Nephron (organoid): ENCODE results near the gene HOXB6.

Source experiments
- H3K27ac Mint-ChIP-seq, 3 experiments: 2 replicates each; pipeline ENCODE4 v1.8.0; 2020; ENCODE audit warnings: mixed read lengths in 3 of 3, mild to moderate bottlenecking in 2 of 3, moderate library complexity in 1 of 3
- H3K27me3 Mint-ChIP-seq: 2 replicates; pipeline ENCODE4 v1.8.0; 2021; ENCODE audit warnings: low read depth, mild to moderate bottlenecking, moderate library complexity, mixed read lengths
- H3K36me3 Mint-ChIP-seq: 2 replicates; pipeline ENCODE4 v1.8.0; 2020; ENCODE audit warnings: low read depth, mixed read lengths
- H3K4me1 Mint-ChIP-seq: 2 replicates; pipeline ENCODE4 v1.8.0; 2020; ENCODE audit warnings: mixed read lengths
- H3K4me3 Mint-ChIP-seq, 3 experiments: 2 replicates each; pipeline ENCODE4 v1.8.0; 2020; ENCODE audit warnings: mild to moderate bottlenecking in 3 of 3, mixed read lengths in 3 of 3, moderate library complexity in 2 of 3
- H3K9me3 Mint-ChIP-seq: 2 replicates; pipeline ENCODE4 v1.8.0; 2020; ENCODE audit warnings: mixed read lengths
- TF ChIP-seq, protein P1 (sequence below), 3 experiments: fragments of 200-600 bp; sonication (generic); IDR thresholded peaks; one replicate each; pipeline ENCODE4 v1.5.0; 2021; ENCODE audit warnings: antibody characterized with exemption in 3 of 3; ENCODE audit not compliant: unreplicated experiment in 3 of 3

HOXB6 gene

DNA sequence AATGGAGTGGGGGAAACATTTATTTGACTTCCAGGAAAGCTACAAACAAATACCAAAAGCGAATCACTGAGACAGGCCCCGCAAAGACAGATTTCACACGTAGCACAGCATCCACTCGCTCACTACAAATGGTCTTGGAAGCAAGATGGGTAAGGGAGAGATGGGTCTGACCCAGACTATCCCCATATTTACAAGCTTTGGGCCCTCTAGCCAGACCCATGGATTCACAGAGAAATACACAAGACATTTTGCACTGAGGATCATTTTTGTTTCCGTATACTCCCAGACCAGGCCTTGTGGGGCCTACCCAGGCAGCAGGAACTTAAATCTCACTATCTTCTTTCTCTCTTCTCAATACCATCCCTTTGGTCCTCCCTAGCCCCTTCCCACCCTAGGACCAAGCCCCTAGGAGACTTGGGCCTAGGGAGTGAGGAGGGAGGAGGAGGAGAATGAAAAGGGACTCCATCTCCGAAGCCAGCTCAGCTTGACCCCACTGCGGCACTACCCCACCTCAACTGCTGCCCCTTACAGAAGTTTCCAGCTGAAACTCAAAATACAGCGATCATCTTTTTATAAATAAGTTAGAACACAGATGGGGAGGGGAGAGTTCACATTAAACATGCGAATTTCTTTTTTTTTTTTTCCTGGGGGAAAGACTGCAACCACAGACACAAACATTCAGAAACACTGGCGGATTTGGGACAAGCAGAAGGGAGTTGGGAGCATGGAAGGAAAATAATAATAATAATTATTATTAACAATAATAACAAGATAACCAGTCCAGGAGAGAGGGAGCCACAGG lies 13.3 kb downstream of the HOXB6 start:
- Mint-ChIP-seq H3K27me3 (peaks cover 90% of the 10 kb centered on the region), H3K27ac (peak overlapping the region in 1 of 3 experiments; percentile 92), H3K4me3 (peak overlapping the region; percentile 84 to 98 (median 91)), H3K9me3 (no peaks in the 10 kb centered on the region), H3K4me1 (peaks cover 92% of the 10 kb centered on the region), H3K36me3 (peaks cover 70% of the 10 kb centered on the region)
- TF ChIP-seq, protein P1, sequence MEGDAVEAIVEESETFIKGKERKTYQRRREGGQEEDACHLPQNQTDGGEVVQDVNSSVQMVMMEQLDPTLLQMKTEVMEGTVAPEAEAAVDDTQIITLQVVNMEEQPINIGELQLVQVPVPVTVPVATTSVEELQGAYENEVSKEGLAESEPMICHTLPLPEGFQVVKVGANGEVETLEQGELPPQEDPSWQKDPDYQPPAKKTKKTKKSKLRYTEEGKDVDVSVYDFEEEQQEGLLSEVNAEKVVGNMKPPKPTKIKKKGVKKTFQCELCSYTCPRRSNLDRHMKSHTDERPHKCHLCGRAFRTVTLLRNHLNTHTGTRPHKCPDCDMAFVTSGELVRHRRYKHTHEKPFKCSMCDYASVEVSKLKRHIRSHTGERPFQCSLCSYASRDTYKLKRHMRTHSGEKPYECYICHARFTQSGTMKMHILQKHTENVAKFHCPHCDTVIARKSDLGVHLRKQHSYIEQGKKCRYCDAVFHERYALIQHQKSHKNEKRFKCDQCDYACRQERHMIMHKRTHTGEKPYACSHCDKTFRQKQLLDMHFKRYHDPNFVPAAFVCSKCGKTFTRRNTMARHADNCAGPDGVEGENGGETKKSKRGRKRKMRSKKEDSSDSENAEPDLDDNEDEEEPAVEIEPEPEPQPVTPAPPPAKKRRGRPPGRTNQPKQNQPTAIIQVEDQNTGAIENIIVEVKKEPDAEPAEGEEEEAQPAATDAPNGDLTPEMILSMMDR (IDR thresholded peaks at IDR 0.05; ENCODE audit: unreplicated experiment in 3 of 3) = no peak

DNA sequence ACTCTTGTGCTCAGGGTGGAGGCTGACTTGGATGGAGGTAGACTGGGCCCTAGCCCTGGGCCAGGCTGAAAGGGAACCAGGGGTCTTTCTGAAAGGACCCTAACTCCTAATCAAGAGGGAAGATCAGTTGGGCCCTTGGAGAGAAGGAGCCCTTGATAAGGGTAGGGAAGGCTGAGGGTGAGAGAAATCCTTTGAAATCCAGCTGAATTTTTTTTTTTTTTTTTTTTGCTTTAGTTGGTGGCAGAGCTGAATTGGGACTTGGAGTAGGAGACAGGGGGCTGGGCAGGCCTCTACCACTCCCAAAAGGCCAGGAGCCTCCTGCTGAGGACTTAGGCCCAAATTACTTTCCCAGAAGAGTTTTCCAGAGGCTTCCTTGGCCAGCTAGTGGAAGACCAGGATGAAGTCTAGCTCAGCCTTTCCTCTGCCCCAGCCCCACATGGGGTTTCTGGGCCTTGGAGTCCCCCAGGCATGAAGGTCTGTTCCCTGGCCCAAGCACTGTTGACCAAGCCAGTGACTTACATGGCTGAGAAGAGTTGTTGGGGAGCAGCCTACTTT lies 14.1 kb downstream of the HOXB6 start:
- Mint-ChIP-seq H3K9me3 (no peaks in the 10 kb centered on the region), H3K4me1 (peaks cover 92% of the 10 kb centered on the region), H3K36me3 (peaks cover 67% of the 10 kb centered on the region), H3K27ac (peak overlapping the region in 1 of 3 experiments; percentile 92), H3K27me3 (peaks cover 92% of the 10 kb centered on the region), H3K4me3 (peak overlapping the region; percentile 84 to 98 (median 91))
- TF ChIP-seq, protein P1 (IDR thresholded peaks at IDR 0.05; ENCODE audit: unreplicated experiment in 3 of 3) = no peak

DNA sequence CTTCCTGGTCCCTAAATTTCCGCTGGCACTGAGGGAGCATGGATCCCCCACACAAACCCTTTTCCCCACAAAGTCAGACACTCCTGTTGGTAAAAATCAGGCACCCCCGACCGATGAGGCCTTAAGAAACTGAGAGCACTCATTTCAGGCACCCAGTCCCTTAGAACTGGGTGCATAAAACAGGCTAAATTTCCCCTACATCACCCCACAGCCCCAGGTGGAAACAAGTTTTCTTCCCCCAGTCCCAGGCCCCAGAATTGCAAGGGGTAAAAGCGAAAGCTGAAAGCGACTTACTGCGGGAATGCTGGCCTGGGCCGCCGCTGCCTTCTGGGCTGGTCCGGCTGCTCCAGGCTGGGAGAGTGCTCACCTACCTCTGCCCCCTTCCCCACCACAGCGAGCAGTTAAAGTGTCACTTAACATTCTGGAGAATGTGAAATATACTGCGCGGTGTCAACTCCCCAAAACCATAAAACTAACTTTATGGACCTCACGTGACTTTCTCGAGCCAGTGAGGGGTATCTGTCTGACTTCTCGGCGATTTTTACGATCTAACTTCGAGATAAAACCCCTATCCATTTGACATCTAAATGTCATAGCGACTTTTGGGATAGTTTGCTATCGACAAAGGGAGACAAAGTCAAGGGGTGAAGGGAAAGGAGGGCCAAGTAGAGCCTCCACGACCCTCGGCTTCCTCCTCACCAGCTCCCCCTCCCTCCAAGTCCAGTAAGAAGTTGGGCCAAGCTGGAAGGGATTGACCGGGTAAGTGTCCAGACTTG lies 14.8 kb downstream of the HOXB6 start, which contains the start of gene HOXB3:
Gene HOXB3, minus strand, starts transcription at position 411 of the 776 bp plus-strand sequence. CDS start 37,767 bp downstream, outside the sequence.
- TF ChIP-seq, protein P1 (IDR thresholded peaks at IDR 0.05; ENCODE audit: unreplicated experiment in 3 of 3) = no peak
- Mint-ChIP-seq H3K4me1 (peaks cover 92% of the 10 kb centered on the region), H3K4me3 (peak within 1 kb of the TSS; percentile 84 to 98 (median 91))

DNA sequence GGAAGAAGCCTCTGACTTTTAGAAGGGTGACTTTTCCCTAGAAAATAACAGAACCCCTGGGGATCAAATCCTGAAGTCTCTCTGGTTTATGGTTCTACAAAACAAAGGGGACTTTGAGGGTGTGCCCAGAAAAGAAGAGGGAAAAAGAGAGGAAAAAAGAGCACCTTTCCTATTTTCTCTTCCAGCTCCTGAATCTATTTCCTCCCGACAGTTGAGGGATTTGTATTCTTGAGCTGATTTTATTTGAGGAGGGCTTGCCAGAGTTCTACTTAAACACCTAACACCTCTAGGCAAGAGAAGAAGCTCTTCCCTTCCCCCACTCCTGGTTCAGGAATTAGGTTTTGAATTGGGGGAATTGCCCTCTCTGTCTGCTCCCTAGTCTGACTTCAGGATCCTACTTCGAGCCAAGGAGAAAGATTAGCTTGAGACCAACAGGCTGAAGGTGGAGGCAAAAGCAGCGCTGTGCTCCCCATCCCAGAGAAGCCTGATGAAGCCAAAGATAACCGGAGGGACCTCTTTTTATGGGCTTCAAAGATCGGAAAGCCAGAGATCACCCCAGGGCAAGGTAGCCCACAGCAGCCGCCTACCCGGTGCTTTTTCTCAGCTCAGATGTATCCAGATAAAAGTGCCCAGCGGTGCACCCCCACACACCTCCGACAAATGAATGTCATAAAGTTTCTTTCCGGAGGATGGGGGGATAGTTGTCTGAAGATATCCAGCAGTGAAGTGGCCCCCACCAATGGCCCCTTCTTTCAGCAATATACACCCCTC lies 15.5 kb downstream of the HOXB6 start:
- peaks cover 92% of the 10 kb centered on the region for H3K4me1 Mint-ChIP-seq
- H3K27ac Mint-ChIP-seq = peak overlapping the region in 1 of 3 experiments; percentile 92
- H3K27me3 Mint-ChIP-seq = peaks cover 89% of the 10 kb centered on the region
- peaks cover 54% of the 10 kb centered on the region for H3K36me3 Mint-ChIP-seq
- peak overlapping the region; percentile 84 to 98 (median 91) for H3K4me3 Mint-ChIP-seq
- TF ChIP-seq, protein P1 (IDR thresholded peaks at IDR 0.05; ENCODE audit: unreplicated experiment in 3 of 3) = no peak
- H3K9me3 Mint-ChIP-seq = no peaks in the 10 kb centered on the region

More for the DNA sequence above, 14.8 kb downstream of the HOXB6 start, which contains the start of gene HOXB3:
- H3K9me3 Mint-ChIP-seq = no peaks in the 10 kb centered on the region
- H3K27me3 Mint-ChIP-seq = peaks cover 92% of the 10 kb centered on the region
- peaks cover 60% of the 10 kb centered on the region for H3K36me3 Mint-ChIP-seq
- peak within 1 kb of the TSS in 1 of 3 experiments; percentile 92 for H3K27ac Mint-ChIP-seq

DNA sequence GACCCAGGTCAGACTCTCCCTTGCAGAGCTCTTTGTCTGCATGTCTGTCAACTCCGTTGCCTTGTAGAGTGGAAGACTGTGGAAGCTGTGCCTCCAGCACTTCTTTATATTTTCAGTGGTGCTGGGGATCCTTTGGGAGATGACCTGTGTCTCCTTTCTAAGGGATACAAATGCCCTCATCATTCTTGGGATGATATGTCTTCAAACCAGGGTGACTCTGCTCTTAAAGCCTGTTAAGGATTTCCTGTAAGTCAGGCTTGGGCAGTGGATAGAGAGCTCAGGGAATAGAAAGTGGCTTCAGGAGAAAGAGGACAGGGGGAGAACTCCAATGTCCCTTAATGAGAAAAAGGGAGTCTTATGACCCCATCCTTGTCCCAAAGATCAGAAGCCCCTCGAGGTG lies 16.3 kb downstream of the HOXB6 start:
- peaks cover 50% of the 10 kb centered on the region for H3K36me3 Mint-ChIP-seq
- H3K27ac Mint-ChIP-seq = peak overlapping the region in 1 of 3 experiments; percentile 91
- TF ChIP-seq, protein P1 (IDR thresholded peaks at IDR 0.05; ENCODE audit: unreplicated experiment in 3 of 3) = no peak
- H3K27me3 Mint-ChIP-seq = peaks cover 89% of the 10 kb centered on the region
- peak overlapping the region; percentile 84 to 98 (median 91) for H3K4me3 Mint-ChIP-seq
- peaks cover 92% of the 10 kb centered on the region for H3K4me1 Mint-ChIP-seq
- no peaks in the 10 kb centered on the region for H3K9me3 Mint-ChIP-seq
